OCI-LY1 (cell line): ENCODE results near the gene EGFL8.

Source experiments
- H2AFZ ChIP-seq: fragments of 200-600 bp; sonication (generic), shearing (Covaris generic); 2 replicates; pipeline ENCODE4 v1.6.0; 2014; ENCODE audit warnings: antibody characterized with exemption, mild to moderate bottlenecking, low read length
- H3F3A ChIP-seq: fragments of 200-600 bp; sonication (generic), shearing (Covaris generic); 2 replicates; pipeline ENCODE4 v1.6.0; 2014; ENCODE audit warnings: mild to moderate bottlenecking, antibody characterized with exemption, low read length, moderate library complexity; ENCODE audit not compliant: insufficient read depth
- H3K27ac ChIP-seq: fragments of 200-600 bp; sonication (generic); 2 replicates; pipeline ENCODE4 v1.5.1; 2014; ENCODE audit warnings: low read length, mixed run types, mild to moderate bottlenecking, low read depth; ENCODE audit not compliant: poor library complexity, severe bottlenecking
- H3K27me3 ChIP-seq: fragments of 200-600 bp; sonication (generic); 2 replicates; pipeline ENCODE4 v1.6.0; 2014; ENCODE audit warnings: antibody characterized with exemption, mild to moderate bottlenecking, low read length, moderate library complexity; ENCODE audit not compliant: insufficient read depth
- H3K36me3 ChIP-seq: fragments of 200-600 bp; sonication (generic); 2 replicates; pipeline ENCODE4 v1.6.1; 2014; ENCODE audit warnings: mild to moderate bottlenecking, antibody characterized with exemption, low read length, moderate library complexity, mixed read lengths; ENCODE audit not compliant: insufficient read depth
- H3K4me1 ChIP-seq: fragments of 200-600 bp; sonication (generic); 2 replicates; pipeline ENCODE4 v1.5.1; 2014; ENCODE audit warnings: mild to moderate bottlenecking, low read length, moderate library complexity; ENCODE audit not compliant: insufficient read depth, severe bottlenecking
- H3K4me2 ChIP-seq: fragments of 200-600 bp; sonication (generic), shearing (Covaris generic); 2 replicates; pipeline ENCODE4 v1.6.1; 2014; ENCODE audit warnings: low read length
- H3K4me3 ChIP-seq: fragments of 200-600 bp; sonication (generic); 2 replicates; pipeline ENCODE4 v1.5.1; 2014; ENCODE audit warnings: low read length, low read depth, mild to moderate bottlenecking, mixed read lengths; ENCODE audit not compliant: poor library complexity, severe bottlenecking
- H3K79me2 ChIP-seq: fragments of 200-600 bp; shearing (Covaris generic); 2 replicates; pipeline ENCODE4 v1.6.1; 2016; ENCODE audit warnings: mixed run types, low read length, mixed read lengths; ENCODE audit not compliant: insufficient read depth
- H3K9ac ChIP-seq: fragments of 200-600 bp; sonication (generic), shearing (Covaris generic); 2 replicates; pipeline ENCODE4 v1.6.1; 2014; ENCODE audit warnings: mild to moderate bottlenecking, low read length, mixed read lengths
- H3K9me2 ChIP-seq: fragments of 200-600 bp; sonication (generic), shearing (Covaris generic); 2 replicates; pipeline ENCODE4 v1.6.1; 2014; ENCODE audit warnings: low read depth, mild to moderate bottlenecking, low read length, mixed read lengths
- H3K9me3 ChIP-seq: fragments of 200-600 bp; shearing (Covaris generic); 2 replicates; pipeline ENCODE4 v1.6.1; 2014; ENCODE audit warnings: low read length, mixed read lengths
- H4K20me1 ChIP-seq: fragments of 200-600 bp; sonication (generic), shearing (Covaris generic); 2 replicates; pipeline ENCODE4 v1.6.0; 2016; ENCODE audit warnings: mild to moderate bottlenecking, low read length; ENCODE audit not compliant: insufficient read depth
- CTCF ChIP-seq: fragments of 200-600 bp; sonication (generic), shearing (Covaris generic); IDR thresholded peaks from 2 replicates; pipeline ENCODE4 v1.5.1; 2017; ENCODE audit warnings: mild to moderate bottlenecking, antibody characterized with exemption, low read length, moderate library complexity, mixed read lengths
- EZH2 ChIP-seq: fragments of 200-600 bp; sonication (generic), shearing (Covaris generic); IDR thresholded peaks from 2 replicates; pipeline ENCODE4 v1.8.0; 2017; ENCODE audit warnings: borderline replicate concordance, mixed run types, mild to moderate bottlenecking, antibody characterized with exemption, low read length, moderate library complexity, mixed read lengths

Gene EGFL8

GRCh38 chr6:32198866-32199265 is 34.5 kb downstream of the EGFL8 start:
- peaks cover 25% of the 10 kb centered on the region for H3K4me1 ChIP-seq
- no peak for TF ChIP-seq CTCF
- TF ChIP-seq EZH2: no peak
- no peaks in the 10 kb centered on the region for H3K79me2 ChIP-seq
- no peaks in the 10 kb centered on the region for H4K20me1 ChIP-seq
- no peaks in the 10 kb centered on the region for H3K36me3 ChIP-seq
- H3K9me3 ChIP-seq: no peaks in the 10 kb centered on the region
- no peaks in the 10 kb centered on the region for H3K9me2 ChIP-seq
- H3K27ac ChIP-seq: no peak overlapping the region
- H2AFZ ChIP-seq: no peak overlapping the region
- no peaks in the 10 kb centered on the region for H3K27me3 ChIP-seq
- H3K9ac ChIP-seq: no peak overlapping the region
- no peak overlapping the region for H3K4me3 ChIP-seq
- H3K4me2 ChIP-seq: no peak overlapping the region
- H3F3A ChIP-seq: no peaks in the 10 kb centered on the region

GRCh38 chr6:32200711-32201475 is 36.5 kb downstream of the EGFL8 start:
- no peaks in the 10 kb centered on the region for H4K20me1 ChIP-seq
- H2AFZ ChIP-seq: no peak overlapping the region
- no peak overlapping the region for H3K4me3 ChIP-seq
- H3K9me3 ChIP-seq: no peaks in the 10 kb centered on the region
- H3K27me3 ChIP-seq: no peaks in the 10 kb centered on the region
- H3K79me2 ChIP-seq: no peaks in the 10 kb centered on the region
- H3K4me1 ChIP-seq: peaks cover 16% of the 10 kb centered on the region
- TF ChIP-seq CTCF: no peak
- TF ChIP-seq EZH2: no peak
- no peaks in the 10 kb centered on the region for H3K36me3 ChIP-seq
- no peak overlapping the region for H3K4me2 ChIP-seq
- no peaks in the 10 kb centered on the region for H3F3A ChIP-seq
- no peaks in the 10 kb centered on the region for H3K9me2 ChIP-seq
- H3K9ac ChIP-seq: no peak overlapping the region
- H3K27ac ChIP-seq: no peak overlapping the region

GRCh38 chr6:32202186-32202585 is 37.8 kb downstream of the EGFL8 start:
- Histone ChIP-seq H3K9me3 (no peaks in the 10 kb centered on the region), H3K9ac (no peak overlapping the region), H4K20me1 (no peaks in the 10 kb centered on the region), H3K27me3 (0 out of 2 replicates have a peak, but pooled peaks cover 6% of the 10 kb centered on the region), H3K4me1 (peaks cover 6% of the 10 kb centered on the region), H3K79me2 (no peaks in the 10 kb centered on the region), H3F3A (no peaks in the 10 kb centered on the region), H3K36me3 (no peaks in the 10 kb centered on the region), H3K4me3 (no peak overlapping the region), H3K4me2 (no peak overlapping the region), H3K9me2 (no peaks in the 10 kb centered on the region), H3K27ac (no peak overlapping the region), H2AFZ (no peak overlapping the region)
- TF ChIP-seq CTCF (no peak), EZH2 (no peak)
